Activated CD4-positive, alpha-beta T cell treated with anti-CD3 and anti-CD28 coated beads for 36 hours (primary cell): ENCODE results near the gene TATDN3. TPM values are rescaled to one million over a fixed set of nuclear protein-coding genes. Genes with fewer than 3 reads are reported as not detected.
A peak's percentile ranks its signal among the peaks of the same experiment; 100 is the strongest.
"Not testable (repeated sequence)": the region's sequence is repeated elsewhere in the genome, so short reads cannot be mapped to it uniquely, and the experiment has no call there.

Experiments used
- ATAC-seq: fragments of 200-7000 bp; cut with Tn5 transposase; one replicate; pipeline ENCODE4 v1.10.0; 2021; ENCODE audit warnings: mild to moderate bottlenecking, moderate library complexity
- CTCF ChIA-PET: fragments of 350-600 bp; sonication (Branson Sonifier 250); formaldehyde crosslinking; loops from one replicate; lab custom pipeline; 2021; ENCODE audit warnings: antibody characterized with exemption; lab: Charles Lee
- POLR2A ChIA-PET: fragments of 350-600 bp; sonication (Branson Sonifier 250); formaldehyde crosslinking; loops from one replicate; lab custom pipeline; 2021; ENCODE audit warnings: antibody characterized with exemption, inconsistent platforms; lab: Charles Lee
- DNase-seq: peaks from one replicate; pipeline ENCODE4 v3.0.0-alpha.2; 2020
- H3K27ac Mint-ChIP-seq: one replicate; pipeline ENCODE4 v1.8.0; 2021; ENCODE audit warnings: mixed read lengths
- H3K27me3 Mint-ChIP-seq: one replicate; pipeline ENCODE4 v1.8.0; 2021; ENCODE audit warnings: mixed read lengths
- H3K36me3 Mint-ChIP-seq: one replicate; pipeline ENCODE4 v1.8.0; 2021; ENCODE audit warnings: low read depth, mixed read lengths
- H3K4me1 Mint-ChIP-seq: one replicate; pipeline ENCODE4 v1.8.0; 2021; ENCODE audit warnings: mixed read lengths
- H3K4me3 Mint-ChIP-seq: one replicate; pipeline ENCODE4 v1.8.0; 2021; ENCODE audit warnings: mild to moderate bottlenecking, moderate library complexity, mixed read lengths
- H3K9me3 Mint-ChIP-seq: one replicate; pipeline ENCODE4 v1.8.0; 2021; ENCODE audit warnings: low read depth, mixed read lengths
- intact Hi-C, 2 experiments: fragments of 100-400 bp; cut with DNase I in 1 of 2; cut with micrococcal nuclease in 1 of 2; formaldehyde crosslinking; loops; one replicate each; pipeline versions ENCODE4 v1.14.2 to v1.15.1; 2022 to 2024; cut with DNase I, micrococcal nuclease
- total RNA-seq, 2 experiments: library from RNA; stranded (reverse); gene quantifications; one replicate each; pipeline ENCODE4 v1.2.3, GENCODE V29; 2021

The TATDN3 gene
- total RNA-seq, 2 experiments from 2014 or later: 13.8 to 15.2 TPM

DNA sequence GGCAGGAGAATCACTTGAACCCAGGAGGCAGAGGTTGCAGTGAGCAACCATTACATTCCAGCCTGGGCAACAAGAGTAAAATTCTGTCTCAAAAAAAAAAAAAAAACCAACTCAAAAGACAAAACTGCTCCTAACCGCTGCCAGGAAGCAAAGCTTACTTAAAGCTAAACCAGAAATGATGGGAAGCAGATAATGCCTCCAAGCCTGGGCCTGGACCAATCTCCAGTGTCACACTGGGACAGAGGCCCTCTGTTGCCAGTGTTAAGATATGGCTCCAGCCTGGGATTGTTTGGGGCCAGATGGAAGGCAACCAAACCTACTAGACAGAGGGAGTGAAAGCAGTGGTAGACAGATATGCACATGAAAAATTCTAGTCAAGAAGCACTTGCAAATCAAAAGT lies 37.0 kb upstream of the TATDN3 start:
- H3K4me1 Mint-ChIP-seq: peaks cover 44% of the 10 kb centered on the region
- H3K4me3 Mint-ChIP-seq: peak overlapping the region; percentile 40
- H3K27me3 Mint-ChIP-seq: no peaks in the 10 kb centered on the region
- H3K9me3 Mint-ChIP-seq: no peaks in the 10 kb centered on the region
- POLR2A ChIA-PET: no interaction called here
- DNase-seq: no peak
- CTCF ChIA-PET: interaction anchor here (0.9 to 2.5 kb wide), 6 partner anchors 15 to 90 kb away, joined by 3 to 11 read pairs (median 5); partner anchors contain the start of gene BATF3
- ATAC-seq: no peak
- H3K27ac Mint-ChIP-seq: peak overlapping the region; percentile 43
- intact Hi-C loops: no loop called here
- H3K36me3 Mint-ChIP-seq: peaks cover 7% of the 10 kb centered on the region

DNA sequence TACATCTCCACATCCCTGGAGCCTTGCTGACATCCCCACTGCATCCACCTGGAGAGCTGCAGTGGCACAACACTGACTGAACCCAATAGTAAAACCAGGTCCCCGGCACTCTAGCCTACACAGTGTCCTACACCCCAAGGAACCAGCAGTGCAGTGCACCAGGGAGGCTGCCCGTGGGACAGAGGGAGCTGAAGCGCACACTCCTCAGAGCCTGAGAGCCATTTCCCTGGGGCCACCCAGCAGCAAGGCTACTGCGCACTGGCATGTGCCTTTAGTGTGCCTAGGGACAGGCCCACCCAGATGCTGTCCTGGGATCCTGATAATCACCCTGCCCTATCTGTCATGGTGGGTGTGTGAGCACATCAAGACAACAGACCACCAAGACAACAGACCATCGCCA lies 32.0 kb upstream of the TATDN3 start:
- H3K27me3 Mint-ChIP-seq: no peaks in the 10 kb centered on the region
- DNase-seq: no peak
- ATAC-seq: no peak
- H3K4me1 Mint-ChIP-seq: peaks cover 22% of the 10 kb centered on the region
- ChIA-PET POLR2A (no interaction called here), CTCF (interaction anchor here (0.6 to 1.3 kb wide), 8 partner anchors 8 to 95 kb away, joined by 3 to 6 read pairs (median 3); no protein-coding TSS in a partner anchor)
- no peak overlapping the region for H3K4me3 Mint-ChIP-seq
- no peaks in the 10 kb centered on the region for H3K9me3 Mint-ChIP-seq
- no peak overlapping the region for H3K27ac Mint-ChIP-seq
- intact Hi-C loops: loop anchor here (1.0 to 5.0 kb wide), 3 partner anchors 60 to 94 kb away; partner anchors contain the start of gene BATF3 (in 1 of the 2)
- peaks cover 28% of the 10 kb centered on the region for H3K36me3 Mint-ChIP-seq

DNA sequence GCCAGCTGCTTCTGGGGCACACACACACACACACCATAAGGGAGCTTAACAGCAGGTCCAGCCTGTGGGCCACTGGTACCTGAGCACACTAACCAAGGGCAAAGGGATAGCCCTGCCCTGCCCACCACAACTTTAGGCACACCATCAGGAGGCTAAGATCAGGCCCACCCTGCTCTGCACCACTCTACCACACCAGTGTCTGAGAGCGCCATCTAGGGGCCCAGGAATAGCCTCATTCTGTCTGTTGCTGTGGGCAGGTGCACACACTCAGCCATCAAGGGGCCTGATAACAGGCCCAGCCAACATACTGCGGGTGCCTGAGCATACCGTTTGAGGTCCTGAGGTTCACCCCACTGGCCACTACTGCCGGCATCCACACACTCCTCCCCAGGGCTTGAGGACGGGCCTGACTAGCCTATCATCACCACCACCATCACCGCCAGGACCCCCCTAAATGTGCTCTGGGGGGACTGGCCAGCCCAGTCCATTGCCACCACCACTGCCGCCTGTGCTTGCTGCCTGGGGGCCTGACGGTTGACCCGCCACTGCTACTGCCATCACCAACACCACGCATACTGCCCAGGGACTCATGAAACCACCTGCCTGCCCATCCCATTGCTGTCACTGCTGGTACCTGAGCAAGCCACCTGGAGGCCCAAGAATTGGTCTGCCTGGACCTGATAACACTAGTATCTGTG lies 31.4 kb upstream of the TATDN3 start:
- Mint-ChIP-seq H3K27me3 (no peaks in the 10 kb centered on the region), H3K4me1 (peaks cover 22% of the 10 kb centered on the region), H3K36me3 (peaks cover 34% of the 10 kb centered on the region), H3K27ac (no peak overlapping the region), H3K9me3 (no peaks in the 10 kb centered on the region), H3K4me3 (no peak overlapping the region)
- ChIA-PET POLR2A (no interaction called here), CTCF (interaction anchor here (0.6 to 1.3 kb wide), 7 partner anchors 9 to 96 kb away, joined by 3 to 6 read pairs (median 3); no protein-coding TSS in a partner anchor)
- intact Hi-C loops: loop anchor here (1.0 to 5.0 kb wide), 3 partner anchors 61 to 95 kb away; partner anchors contain the start of gene BATF3 (in 1 of the 2)
- peak; percentile 96 for ATAC-seq
- DNase-seq: peak; percentile 83

DNA sequence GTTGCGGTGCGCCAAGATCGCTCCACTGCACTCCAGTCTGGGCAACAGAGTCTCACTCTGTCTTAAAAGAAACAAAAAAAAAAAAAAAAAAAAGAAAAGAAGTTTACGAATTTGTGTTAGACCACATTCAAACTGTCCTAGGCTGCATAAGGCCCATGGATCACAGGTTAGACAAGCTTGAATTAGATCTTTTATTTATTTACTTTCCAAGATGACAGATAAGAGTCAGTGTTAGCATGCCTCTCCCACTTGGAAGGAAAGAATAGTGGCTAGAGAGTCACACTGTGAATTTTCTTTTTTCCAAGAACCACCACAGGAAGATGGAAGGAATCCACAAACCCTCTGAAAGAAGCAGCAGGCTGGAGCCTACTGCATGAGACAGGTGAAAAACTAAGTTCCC lies 29.5 kb upstream of the TATDN3 start:
- DNase-seq (no peak), ATAC-seq (no peak)
- Mint-ChIP-seq H3K27ac (no peak overlapping the region), H3K27me3 (no peaks in the 10 kb centered on the region), H3K9me3 (peaks cover 7% of the 10 kb centered on the region), H3K4me1 (peaks cover 23% of the 10 kb centered on the region), H3K4me3 (no peak overlapping the region), H3K36me3 (peaks cover 39% of the 10 kb centered on the region)
- ChIA-PET POLR2A (no interaction called here), CTCF (interaction anchor here (0.6 to 2.9 kb wide), 11 partner anchors 9 to 856 kb away, joined by 3 to 16 read pairs (median 3); partner anchors contain the start of genes NSL1 and TATDN3)
- intact Hi-C loops: loop anchor here in 1 of 2 experiments (5.0 kb wide), 1 partner anchor 95 kb away; no protein-coding TSS in a partner anchor

DNA sequence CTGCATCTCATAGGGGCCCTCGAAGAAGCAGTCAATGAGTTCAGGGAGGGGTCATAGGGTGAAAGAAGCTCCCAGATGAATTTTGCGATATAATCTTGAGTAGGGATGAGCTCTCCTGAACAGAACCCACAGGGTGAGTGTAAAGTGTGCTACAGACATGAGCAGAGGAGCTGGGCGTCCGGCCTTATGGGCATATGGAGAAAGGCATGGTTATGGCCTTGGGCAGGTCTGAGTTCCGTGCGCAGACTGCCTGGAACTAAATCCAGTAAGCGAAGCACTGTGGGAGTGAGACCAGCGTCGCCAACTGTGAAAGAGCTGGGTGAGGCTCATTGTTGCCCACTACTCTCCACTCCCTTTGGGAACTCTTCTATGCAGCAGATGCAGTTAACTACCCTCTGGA lies 28.9 kb upstream of the TATDN3 start:
- Mint-ChIP-seq H3K9me3 (peaks cover 12% of the 10 kb centered on the region), H3K4me1 (peaks cover 27% of the 10 kb centered on the region), H3K27ac (no peak overlapping the region), H3K36me3 (peaks cover 45% of the 10 kb centered on the region), H3K4me3 (no peak overlapping the region), H3K27me3 (no peaks in the 10 kb centered on the region)
- intact Hi-C loops: loop anchor here in 1 of 2 experiments (5.0 kb wide), 1 partner anchor 96 kb away; no protein-coding TSS in a partner anchor
- CTCF ChIA-PET: interaction anchor here (0.8 to 2.9 kb wide), 8 partner anchors 8 to 98 kb away, joined by 3 to 16 read pairs (median 4); no protein-coding TSS in a partner anchor
- DNase-seq (no peak), ATAC-seq (no peak)
- POLR2A ChIA-PET: no interaction called here

DNA sequence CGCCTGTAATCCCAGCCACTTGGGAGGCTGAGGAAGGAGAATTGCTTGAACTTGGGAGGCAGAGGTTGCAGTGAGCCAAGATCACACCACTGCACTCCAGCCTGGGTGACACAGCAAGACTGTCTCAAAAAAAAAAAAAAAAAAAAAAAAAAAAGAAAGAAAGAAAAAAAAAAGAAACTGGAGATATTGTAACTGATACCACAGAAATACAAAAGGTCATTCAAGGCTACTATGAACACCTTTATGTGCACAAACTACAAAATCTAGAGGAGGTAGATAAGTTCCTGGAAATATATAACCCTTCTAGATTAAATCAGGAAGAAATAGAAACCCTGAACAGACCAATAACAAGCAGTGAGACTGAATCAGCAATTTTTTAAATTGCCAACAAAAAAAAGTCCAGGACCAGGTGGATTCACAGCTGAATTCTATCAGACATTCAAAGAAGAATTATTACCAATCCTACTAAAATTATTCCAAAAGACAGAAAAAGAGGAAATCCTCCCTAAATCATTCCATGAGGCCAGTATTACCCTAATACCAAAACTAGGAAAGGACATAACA lies 26.9 kb upstream of the TATDN3 start:
- H3K4me1 Mint-ChIP-seq: peaks cover 43% of the 10 kb centered on the region
- POLR2A ChIA-PET, ATAC-seq, DNase-seq, H3K4me3 Mint-ChIP-seq, H3K27ac Mint-ChIP-seq, H3K27me3 Mint-ChIP-seq: not testable (repeated sequence)
- peaks cover 59% of the 10 kb centered on the region for H3K36me3 Mint-ChIP-seq
- peaks cover 24% of the 10 kb centered on the region for H3K9me3 Mint-ChIP-seq
- CTCF ChIA-PET: interaction anchor here (0.6 to 2.1 kb wide), 4 partner anchors 12 to 460 kb away, joined by 3 to 4 read pairs (median 4); no protein-coding TSS in a partner anchor
- intact Hi-C loops: loop anchor here in 1 of 2 experiments (5.0 kb wide), 1 partner anchor 97 kb away; no protein-coding TSS in a partner anchor

DNA sequence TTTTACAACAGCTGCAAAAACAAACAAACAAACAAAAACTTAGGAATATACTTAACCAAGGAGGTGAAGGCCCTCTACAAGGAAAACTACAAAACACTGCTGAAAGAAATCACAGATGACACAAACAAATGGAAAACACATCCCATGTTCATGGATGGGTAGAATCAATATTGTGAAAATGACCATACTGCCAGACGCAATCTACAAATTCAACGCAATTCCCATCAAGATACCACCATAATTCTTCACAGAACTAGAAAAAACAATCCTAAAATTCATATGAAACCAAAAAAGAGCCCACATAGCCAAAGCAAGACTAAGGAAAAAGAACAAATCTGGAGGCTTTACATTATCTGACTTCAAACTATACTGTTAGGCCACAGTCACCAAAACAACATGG lies 24.9 kb upstream of the TATDN3 start:
- POLR2A ChIA-PET, H3K27me3 Mint-ChIP-seq, H3K4me3 Mint-ChIP-seq, DNase-seq, ATAC-seq, H3K27ac Mint-ChIP-seq, intact Hi-C loops: not testable (repeated sequence)
- Mint-ChIP-seq H3K36me3 (peaks cover 73% of the 10 kb centered on the region), H3K4me1 (peaks cover 45% of the 10 kb centered on the region), H3K9me3 (peaks cover 34% of the 10 kb centered on the region)
- CTCF ChIA-PET: interaction anchor here (0.9 kb wide), 1 partner anchor 10 kb away, joined by 3 read pairs; no protein-coding TSS in a partner anchor

DNA sequence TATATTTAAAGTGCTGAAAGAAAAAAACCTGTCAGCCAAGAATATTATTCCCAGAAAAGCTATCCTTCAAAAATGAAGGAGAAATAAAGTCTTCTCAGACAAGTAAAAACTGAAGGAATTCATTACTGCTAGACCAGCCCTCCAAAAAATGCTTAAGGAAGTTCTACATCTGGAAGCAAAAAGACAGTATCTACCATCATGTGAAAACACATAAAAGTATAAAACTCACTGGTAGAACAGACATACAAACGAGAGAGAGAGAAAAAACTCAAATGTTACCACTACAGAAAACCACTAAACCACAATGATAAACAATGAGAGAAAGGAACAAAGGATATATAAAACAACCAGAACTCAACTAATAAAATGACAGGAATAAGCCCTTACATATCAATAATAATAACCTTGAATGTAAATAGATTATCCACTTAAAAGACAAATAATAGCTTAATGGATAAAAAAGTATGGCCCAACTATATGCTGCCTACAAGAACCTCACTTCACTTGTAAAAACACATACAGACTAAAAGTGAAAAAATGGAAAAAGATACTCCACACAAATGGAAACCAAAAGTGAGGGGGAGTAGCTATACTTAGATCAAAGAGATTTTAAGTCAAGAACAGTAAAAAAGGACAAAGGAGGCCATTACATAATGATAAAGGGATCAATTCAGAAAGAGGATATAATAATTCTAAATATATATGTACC lies 22.1 kb upstream of the TATDN3 start:
- peak overlapping the region; percentile 26 for H3K4me3 Mint-ChIP-seq
- peak overlapping the region; percentile 56 for H3K27ac Mint-ChIP-seq
- ChIA-PET CTCF (interaction anchor here (0.7 to 3.7 kb wide), 18 partner anchors 8 to 292 kb away, joined by 3 to 16 read pairs (median 4); partner anchors contain the start of gene NSL1), POLR2A (interaction anchor here (1.2 kb wide), 1 partner anchor 77 kb away, joined by 5 read pairs; no protein-coding TSS in a partner anchor)
- intact Hi-C loops: loop anchor here (1.0 to 5.0 kb wide), 4 partner anchors 16 to 202 kb away; no protein-coding TSS in a partner anchor
- ATAC-seq (peak; percentile 87), DNase-seq (no peak)
- peaks cover 76% of the 10 kb centered on the region for H3K36me3 Mint-ChIP-seq
- no peaks in the 10 kb centered on the region for H3K27me3 Mint-ChIP-seq
- peaks cover 37% of the 10 kb centered on the region for H3K9me3 Mint-ChIP-seq
- H3K4me1 Mint-ChIP-seq: peaks cover 56% of the 10 kb centered on the region

DNA sequence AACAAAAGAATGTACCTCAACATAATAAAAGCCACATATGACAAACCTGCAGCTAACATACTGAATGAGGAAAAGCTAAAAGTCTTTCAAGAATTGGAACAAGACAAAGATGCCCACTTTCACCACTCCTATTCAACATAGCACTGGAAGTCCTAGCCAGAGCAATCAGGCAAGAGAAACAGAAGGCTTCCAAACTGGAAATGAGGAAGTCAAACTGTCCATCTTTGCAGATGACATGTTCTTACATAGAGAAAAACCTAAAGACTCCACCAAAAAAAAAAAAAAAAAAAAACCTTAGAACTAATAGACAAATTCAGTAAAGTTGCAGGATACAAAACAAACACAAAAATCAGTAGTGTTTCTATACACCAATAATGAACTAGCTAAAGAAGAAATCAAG lies 20.4 kb upstream of the TATDN3 start:
- CTCF ChIA-PET: interaction anchor here (0.8 to 3.7 kb wide), 8 partner anchors 9 to 294 kb away, joined by 3 to 15 read pairs (median 3); partner anchors contain the start of gene BATF3

DNA sequence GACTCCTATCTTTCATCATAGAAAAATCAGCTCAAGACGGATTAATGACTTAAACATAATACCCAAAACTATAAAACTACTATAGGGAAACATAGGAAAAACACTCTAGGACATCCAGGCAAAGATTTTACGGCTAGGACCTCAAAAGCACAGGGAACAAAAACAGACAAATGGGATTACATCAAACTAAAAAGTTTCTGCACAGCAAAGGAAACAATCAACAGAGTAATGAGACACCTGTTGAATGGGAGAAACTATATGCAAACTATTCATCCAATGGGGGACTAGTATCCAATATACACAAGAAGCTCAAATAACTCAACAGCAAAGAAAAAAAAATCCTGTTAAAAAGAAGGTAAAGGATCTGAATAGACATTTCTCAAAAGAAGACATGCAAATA lies 18.7 kb upstream of the TATDN3 start:
- Mint-ChIP-seq H3K4me1 (peaks cover 52% of the 10 kb centered on the region), H3K4me3 (no peak overlapping the region), H3K9me3 (peaks cover 25% of the 10 kb centered on the region), H3K27me3 (no peaks in the 10 kb centered on the region), H3K27ac (no peak overlapping the region), H3K36me3 (peaks cover 62% of the 10 kb centered on the region)
- DNase-seq: no peak
- CTCF ChIA-PET: interaction anchor here (1.0 to 2.0 kb wide), 6 partner anchors 8 to 316 kb away, joined by 3 to 9 read pairs (median 5); no protein-coding TSS in a partner anchor
- no peak for ATAC-seq
- intact Hi-C loops: loop anchor here in 1 of 2 experiments (5.0 kb wide), 1 partner anchor 206 kb away; no protein-coding TSS in a partner anchor
- POLR2A ChIA-PET: interaction anchor here (0.6 kb wide), 1 partner anchor 18 kb away, joined by 3 read pairs; no protein-coding TSS in a partner anchor

More for the DNA sequence above, 20.4 kb upstream of the TATDN3 start:
- H3K27me3 Mint-ChIP-seq: no peaks in the 10 kb centered on the region
- ATAC-seq: no peak
- H3K27ac Mint-ChIP-seq: no peak overlapping the region
- H3K4me1 Mint-ChIP-seq: peaks cover 56% of the 10 kb centered on the region
- H3K36me3 Mint-ChIP-seq: peaks cover 73% of the 10 kb centered on the region
- intact Hi-C loops: loop anchor here in 1 of 2 experiments (5.0 kb wide), 1 partner anchor 204 kb away; no protein-coding TSS in a partner anchor
- no peak overlapping the region for H3K4me3 Mint-ChIP-seq
- POLR2A ChIA-PET: no interaction called here
- DNase-seq: no peak
- H3K9me3 Mint-ChIP-seq: peaks cover 37% of the 10 kb centered on the region
